ENCODE results near the gene ZNF787. TPM values are rescaled to one million over a fixed set of nuclear protein-coding genes. Genes with fewer than 3 reads are reported as not detected.
"Not testable (repeated sequence)": the region's sequence is repeated elsewhere in the genome, so short reads cannot be mapped to it uniquely, and the experiment has no call there.

Gene ZNF787
- total and polyA plus RNA-seq, 4 donors, result 6.6 to 25.5 (median 18.0) TPM

- WGBS, 2 donors, result 85 to 87% methylated on average over 34 of the region's 34 CpGs
- Histone ChIP-seq H3K27ac (ENCODE audit: low read depth in 1 of 2, low read length in 2 of 2) (no peak overlapping the region), H3K4me1 (ENCODE audit: control insufficient read depth in 1 of 2, insufficient read depth in 2 of 2, low read length in 2 of 2) (no peaks in the 10 kb centered on the region), H3K36me3 (ENCODE audit: control insufficient read depth in 1 of 2, insufficient read depth in 2 of 2, low read length in 1 of 2) (peaks cover 0 to 1% of the 10 kb centered on the region in 2 donors), H3K27me3 (ENCODE audit: control insufficient read depth in 1 of 2, insufficient read depth in 2 of 2, low read length in 1 of 2) (no peaks in the 10 kb centered on the region), H3K9me3 (ENCODE audit: control insufficient read depth, low read length) (no peaks in the 10 kb centered on the region), H3K4me3 (ENCODE audit: low read length in 2 of 2) (no peak overlapping the region)
- intact Hi-C loops (cut with DNase I), result loop anchor here in 1 of 2 donors (10.0 kb wide), 1 partner anchor 213 kb away; the partner anchor contains the start of gene ZSCAN5A
- no peak for ATAC-seq (ENCODE audit: low FRiP score)
- DNase-seq, result no peak
These were observed 19.2 kb downstream of the ZNF787 start for GRCh38 chr19:56101746-56102535.

GRCh38 chr19:56101095-56101494 is 20.0 kb downstream of the ZNF787 start:
- Histone ChIP-seq H3K36me3 (ENCODE audit: control insufficient read depth in 1 of 2, insufficient read depth in 2 of 2, low read length in 1 of 2) (peaks cover 0 to 1% of the 10 kb centered on the region in 2 donors), H3K27me3 (ENCODE audit: control insufficient read depth in 1 of 2, insufficient read depth in 2 of 2, low read length in 1 of 2) (no peaks in the 10 kb centered on the region), H3K27ac (ENCODE audit: low read depth in 1 of 2, low read length in 2 of 2) (no peak overlapping the region), H3K4me1 (ENCODE audit: control insufficient read depth in 1 of 2, insufficient read depth in 2 of 2, low read length in 2 of 2) (no peaks in the 10 kb centered on the region), H3K9me3 (ENCODE audit: control insufficient read depth, low read length) (no peaks in the 10 kb centered on the region), H3K4me3 (ENCODE audit: low read length in 2 of 2) (no peak overlapping the region)
- DNase-seq (no peak), ATAC-seq (ENCODE audit: low FRiP score) (no peak)
- intact Hi-C loops (cut with DNase I), result loop anchor here in 1 of 2 donors (10.0 kb wide), 1 partner anchor 214 kb away; the partner anchor contains the start of gene ZSCAN5A
- 87 to 89% methylated on average over 25 of the region's 25 CpGs for WGBS, 2 donors

DNA sequence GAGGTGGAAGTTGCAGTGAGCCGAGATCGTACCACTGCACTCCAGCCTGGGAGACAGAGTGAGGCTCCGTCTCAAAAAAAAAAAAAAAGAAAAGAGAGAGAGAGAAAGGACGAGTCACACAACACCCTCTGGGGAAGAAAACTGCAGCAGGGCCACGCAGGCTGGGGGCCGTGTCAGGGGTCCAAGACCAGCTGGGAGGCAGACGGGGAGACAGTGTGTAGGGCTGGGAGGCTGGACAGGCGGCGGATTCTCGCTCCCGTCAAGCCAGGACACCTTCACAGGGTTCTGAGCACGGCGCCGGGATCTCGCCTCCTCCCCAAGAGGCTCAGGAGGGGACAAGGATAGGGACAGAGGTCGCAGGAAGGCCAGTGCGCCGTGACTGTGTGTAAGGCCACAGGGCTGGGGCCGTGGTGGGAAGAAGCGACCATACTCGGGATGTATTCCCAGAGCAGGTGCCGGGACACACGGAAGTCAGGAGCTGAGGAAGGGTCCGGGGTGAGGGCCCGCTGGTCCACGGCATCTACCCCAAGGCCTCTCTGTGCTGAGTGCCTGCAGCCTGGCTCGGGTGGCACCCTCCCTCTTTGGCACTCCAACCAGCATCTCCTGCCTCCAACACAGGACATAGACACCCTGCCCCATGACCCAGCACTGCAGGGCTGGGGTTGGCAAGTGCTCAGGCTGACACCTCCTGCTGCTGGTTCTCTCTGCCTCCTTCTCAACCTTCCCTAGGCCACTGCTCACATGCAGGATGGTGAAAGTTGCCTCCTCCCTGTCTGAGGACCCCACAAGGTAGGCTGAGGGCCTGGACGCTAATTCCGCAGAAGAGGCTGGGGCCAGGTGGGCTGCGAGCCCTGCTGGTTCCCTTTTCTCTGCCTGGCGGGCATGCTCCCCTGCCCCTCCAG is 21.2 kb downstream of the ZNF787 start:
- Histone ChIP-seq H3K27me3 (ENCODE audit: control insufficient read depth in 1 of 2, insufficient read depth in 2 of 2, low read length in 1 of 2) (no peaks in the 10 kb centered on the region), H3K36me3 (ENCODE audit: control insufficient read depth in 1 of 2, insufficient read depth in 2 of 2, low read length in 1 of 2) (peaks cover 0 to 1% of the 10 kb centered on the region in 2 donors), H3K4me1 (ENCODE audit: control insufficient read depth in 1 of 2, insufficient read depth in 2 of 2, low read length in 2 of 2) (no peaks in the 10 kb centered on the region), H3K4me3 (ENCODE audit: low read length in 2 of 2) (no peak overlapping the region), H3K27ac (ENCODE audit: low read depth in 1 of 2, low read length in 2 of 2) (no peak overlapping the region), H3K9me3 (ENCODE audit: control insufficient read depth, low read length) (no peaks in the 10 kb centered on the region)
- WGBS, 2 donors, result 94 to 96% methylated on average over 26 to 31 of the region's 31 CpGs
- DNase-seq (no peak), ATAC-seq (ENCODE audit: low FRiP score) (no peak)
- intact Hi-C loops (cut with DNase I), result loop anchor here in 1 of 2 donors (10.0 kb wide), 1 partner anchor 215 kb away; the partner anchor contains the start of gene ZSCAN5A

GRCh38 chr19:56098731-56099568 is 22.1 kb downstream of the ZNF787 start:
- DNase-seq (no peak), ATAC-seq (ENCODE audit: low FRiP score) (no peak)
- Histone ChIP-seq H3K27me3 (ENCODE audit: control insufficient read depth in 1 of 2, insufficient read depth in 2 of 2, low read length in 1 of 2) (no peaks in the 10 kb centered on the region), H3K9me3 (ENCODE audit: control insufficient read depth, low read length) (no peaks in the 10 kb centered on the region), H3K27ac (ENCODE audit: low read depth in 1 of 2, low read length in 2 of 2) (no peak overlapping the region), H3K4me1 (ENCODE audit: control insufficient read depth in 1 of 2, insufficient read depth in 2 of 2, low read length in 2 of 2) (no peaks in the 10 kb centered on the region), H3K4me3 (ENCODE audit: low read length in 2 of 2) (no peak overlapping the region), H3K36me3 (ENCODE audit: control insufficient read depth in 1 of 2, insufficient read depth in 2 of 2, low read length in 1 of 2) (peaks cover 0 to 1% of the 10 kb centered on the region in 2 donors)
- 95% methylated on average over 31 to 34 of the region's 34 CpGs for WGBS, 2 donors
- intact Hi-C loops (cut with DNase I), result no loop called here

DNA sequence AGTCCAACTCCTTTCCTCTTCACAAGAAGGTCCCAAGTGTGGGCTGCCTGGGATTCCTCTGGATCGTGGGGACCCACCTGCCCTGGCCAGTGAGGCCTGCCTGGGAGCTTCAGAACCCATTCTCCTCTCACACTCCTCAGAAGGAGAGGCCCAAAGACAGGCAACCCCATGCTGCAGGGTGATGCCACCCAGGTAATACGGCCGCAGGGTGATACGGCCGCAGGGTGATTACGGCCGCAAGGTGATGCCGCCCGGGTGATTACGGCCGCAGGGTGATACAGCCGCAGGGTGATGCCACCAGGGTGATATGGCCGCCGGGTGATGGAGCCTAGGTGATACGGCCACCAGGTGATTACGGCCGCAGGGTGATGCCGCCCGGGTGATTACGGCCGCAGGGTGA is 22.9 kb downstream of the ZNF787 start:
- H3K4me3 ChIP-seq (ENCODE audit: low read length in 2 of 2); ATAC-seq (ENCODE audit: low FRiP score); H3K9me3 ChIP-seq (ENCODE audit: control insufficient read depth, low read length); intact Hi-C loops (cut with DNase I); DNase-seq; H3K36me3 ChIP-seq (ENCODE audit: control insufficient read depth in 1 of 2, insufficient read depth in 2 of 2, low read length in 1 of 2); H3K27ac ChIP-seq (ENCODE audit: low read depth in 1 of 2, low read length in 2 of 2); H3K4me1 ChIP-seq (ENCODE audit: control insufficient read depth in 1 of 2, insufficient read depth in 2 of 2, low read length in 2 of 2); H3K27me3 ChIP-seq (ENCODE audit: control insufficient read depth in 1 of 2, insufficient read depth in 2 of 2, low read length in 1 of 2): not testable (repeated sequence)
- WGBS, 2 donors, result 95 to 98% methylated on average over 21 of the region's 21 CpGs

- intact Hi-C loops (cut with DNase I), result no loop called here
- no peaks in the 10 kb centered on the region for H3K27me3 ChIP-seq (ENCODE audit: control insufficient read depth in 1 of 2, insufficient read depth in 2 of 2, low read length in 1 of 2)
- H3K4me3 ChIP-seq (ENCODE audit: low read length in 2 of 2), result no peak overlapping the region
- H3K36me3 ChIP-seq (ENCODE audit: control insufficient read depth in 1 of 2, insufficient read depth in 2 of 2, low read length in 1 of 2), result peaks cover 0 to 4% of the 10 kb centered on the region in 2 donors
- H3K27ac ChIP-seq (ENCODE audit: low read depth in 1 of 2, low read length in 2 of 2), result no peak overlapping the region
- no peaks in the 10 kb centered on the region for H3K9me3 ChIP-seq (ENCODE audit: control insufficient read depth, low read length)
- DNase-seq (no peak), ATAC-seq (ENCODE audit: low FRiP score) (no peak)
- H3K4me1 ChIP-seq (ENCODE audit: control insufficient read depth in 1 of 2, insufficient read depth in 2 of 2, low read length in 2 of 2), result no peaks in the 10 kb centered on the region
- WGBS, 2 donors, result 89 to 91% methylated on average over 7 of the region's 7 CpGs
These were observed 23.3 kb downstream of the ZNF787 start for GRCh38 chr19:56097776-56098175.

DNA sequence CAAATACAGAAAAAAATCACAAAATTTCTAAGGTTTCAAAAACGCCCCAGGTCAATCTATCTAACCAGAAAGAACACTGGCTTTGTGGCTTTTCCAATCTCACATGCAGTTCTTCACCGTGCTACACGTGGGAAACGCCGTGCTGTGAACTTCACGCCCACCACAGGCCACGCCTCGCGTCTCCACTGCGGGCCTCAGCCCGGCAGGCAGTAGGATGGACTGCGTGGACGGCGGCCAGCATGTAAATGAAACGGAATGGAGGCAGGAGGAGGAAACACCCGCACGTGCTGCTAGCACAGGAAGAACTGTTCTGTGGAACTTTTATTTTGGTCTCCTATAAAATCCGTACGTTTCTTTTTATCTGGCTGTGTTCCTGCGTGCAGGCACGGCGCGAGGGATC is 23.8 kb downstream of the ZNF787 start:
- Histone ChIP-seq H3K27ac (ENCODE audit: low read depth in 1 of 2, low read length in 2 of 2) (no peak overlapping the region), H3K4me3 (ENCODE audit: low read length in 2 of 2) (no peak overlapping the region), H3K9me3 (ENCODE audit: control insufficient read depth, low read length) (no peaks in the 10 kb centered on the region), H3K27me3 (ENCODE audit: control insufficient read depth in 1 of 2, insufficient read depth in 2 of 2, low read length in 1 of 2) (no peaks in the 10 kb centered on the region), H3K36me3 (ENCODE audit: control insufficient read depth in 1 of 2, insufficient read depth in 2 of 2, low read length in 1 of 2) (peaks cover 0 to 4% of the 10 kb centered on the region in 2 donors), H3K4me1 (ENCODE audit: control insufficient read depth in 1 of 2, insufficient read depth in 2 of 2, low read length in 2 of 2) (no peaks in the 10 kb centered on the region)
- intact Hi-C loops (cut with DNase I), result no loop called here
- no peak for ATAC-seq (ENCODE audit: low FRiP score)
- no peak for DNase-seq
- WGBS, 2 donors, result 90 to 91% methylated on average over 23 of the region's 23 CpGs

DNA sequence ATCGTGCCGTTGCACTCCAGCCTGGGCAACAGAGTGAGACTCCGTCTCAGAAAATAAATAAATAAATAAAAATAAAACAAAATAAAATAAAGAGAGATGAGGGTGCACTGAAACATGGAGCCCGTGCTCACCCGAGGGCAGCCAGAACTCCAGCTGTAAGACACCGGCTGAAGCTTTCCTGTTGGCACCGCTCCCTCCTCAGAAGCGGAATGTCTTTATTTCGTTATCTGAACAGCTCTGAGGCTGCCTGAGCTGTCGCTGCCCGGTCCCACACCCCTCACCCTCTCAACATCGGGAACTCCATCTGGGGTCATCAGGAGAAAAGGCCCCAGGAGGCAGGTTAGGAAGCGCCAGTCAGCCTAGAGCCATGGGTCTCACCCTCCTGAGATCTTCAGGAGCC is 24.4 kb downstream of the ZNF787 start:
- WGBS, 2 donors, result 91 to 92% methylated on average over 13 of the region's 13 CpGs
- no peak for ATAC-seq (ENCODE audit: low FRiP score)
- H3K4me3 ChIP-seq (ENCODE audit: low read length in 2 of 2), result no peak overlapping the region
- H3K4me1 ChIP-seq (ENCODE audit: control insufficient read depth in 1 of 2, insufficient read depth in 2 of 2, low read length in 2 of 2), result no peaks in the 10 kb centered on the region
- no peaks in the 10 kb centered on the region for H3K27me3 ChIP-seq (ENCODE audit: control insufficient read depth in 1 of 2, insufficient read depth in 2 of 2, low read length in 1 of 2)
- no peak for DNase-seq
- intact Hi-C loops (cut with DNase I), result no loop called here
- no peak overlapping the region for H3K27ac ChIP-seq (ENCODE audit: low read depth in 1 of 2, low read length in 2 of 2)
- H3K9me3 ChIP-seq (ENCODE audit: control insufficient read depth, low read length), result no peaks in the 10 kb centered on the region
- peaks cover 0 to 4% of the 10 kb centered on the region in 2 donors for H3K36me3 ChIP-seq (ENCODE audit: control insufficient read depth in 1 of 2, insufficient read depth in 2 of 2, low read length in 1 of 2)

All from aorta (tissue), 5 donors.